Kidney epithelial cell (primary cell): ENCODE results near the gene NINL. TPM values are rescaled to one million over a fixed set of nuclear protein-coding genes. Genes with fewer than 3 reads are reported as not detected.

ENCODE experiments used
- DNase-seq: peaks from one replicate; pipeline ENCODE4 v3.0.0-alpha.2; 2010; ENCODE audit warnings: low read depth
- H3K27me3 ChIP-seq: 2 replicates; pipeline ENCODE4 v1.6.0; 2011; ENCODE audit warnings: low read length; ENCODE audit not compliant: control insufficient read depth, insufficient read depth
- H3K36me3 ChIP-seq: 2 replicates; pipeline ENCODE4 v1.5.1; 2011; ENCODE audit warnings: low read length; ENCODE audit not compliant: control insufficient read depth, insufficient read depth
- H3K4me3 ChIP-seq: 2 replicates; pipeline ENCODE4 v1.5.1; 2011; ENCODE audit warnings: low read depth, mild to moderate bottlenecking, control low read depth, low read length
- CTCF ChIP-seq: IDR thresholded peaks from 2 replicates; pipeline ENCODE4 v1.5.1; 2011; ENCODE audit warnings: mild to moderate bottlenecking, moderate library complexity, low read length, control low read depth, inconsistent platforms; ENCODE audit not compliant: insufficient read depth, poor library complexity, severe bottlenecking
- total RNA-seq: library from RNA; depleted of rRNA; stranded (reverse); fragments of >200 nt; gene quantifications from 2 replicates; pipeline ENCODE4 v1.2.3, GENCODE V29; 2015

The NINL gene
- total RNA-seq, 1 donor from 2014 or later, result 19.6 TPM

GRCh38 chr20:25514195-25514594, 71.1 kb downstream of the NINL start:
- no peak for TF ChIP-seq CTCF
- Histone ChIP-seq H3K36me3 (peaks cover 2% of the 10 kb centered on the region), H3K4me3 (no peak overlapping the region), H3K27me3 (no peaks in the 10 kb centered on the region)
- no peak for DNase-seq

- Histone ChIP-seq H3K36me3 (peaks cover 2% of the 10 kb centered on the region), H3K27me3 (no peaks in the 10 kb centered on the region), H3K4me3 (no peak overlapping the region)
- TF ChIP-seq CTCF, result no peak
- DNase-seq, result no peak
Measured at GRCh38 chr20:25512709-25513108, 72.6 kb downstream of the NINL start.

- H3K4me3 ChIP-seq, result no peak overlapping the region
- no peak for TF ChIP-seq CTCF
- no peak for DNase-seq
- no peaks in the 10 kb centered on the region for H3K27me3 ChIP-seq
- peaks cover 4% of the 10 kb centered on the region for H3K36me3 ChIP-seq
Measured at GRCh38 chr20:25511183-25511582, 74.1 kb downstream of the NINL start.

- no peaks in the 10 kb centered on the region for H3K27me3 ChIP-seq
- DNase-seq, result no peak
- peaks cover 4% of the 10 kb centered on the region for H3K36me3 ChIP-seq
- H3K4me3 ChIP-seq, result no peak overlapping the region
- no peak for TF ChIP-seq CTCF
Measured at GRCh38 chr20:25510721-25511120, 74.6 kb downstream of the NINL start.

- H3K27me3 ChIP-seq, result no peaks in the 10 kb centered on the region
- no peak overlapping the region for H3K4me3 ChIP-seq
- peaks cover 4% of the 10 kb centered on the region for H3K36me3 ChIP-seq
- DNase-seq, result no peak
- no peak for TF ChIP-seq CTCF
Measured at GRCh38 chr20:25510202-25510601, 75.1 kb downstream of the NINL start.

GRCh38 chr20:25509084-25509483, 76.2 kb downstream of the NINL start:
- Histone ChIP-seq H3K27me3 (no peaks in the 10 kb centered on the region), H3K36me3 (peaks cover 4% of the 10 kb centered on the region), H3K4me3 (no peak overlapping the region)
- no peak for DNase-seq
- TF ChIP-seq CTCF, result no peak
